HG03103 (cell line): ENCODE results near the gene SETBP1.

ENCODE experiments used
- ATAC-seq: cut with Tn5 transposase; IDR thresholded peaks from one replicate; pipeline ENCODE4 v1.9.1; 2021; ENCODE audit warnings: low read depth; ENCODE audit not compliant: unreplicated experiment

SETBP1 gene

GRCh38 chr18:44954257-44954656 lies 273.6 kb downstream of the SETBP1 start:
- no peak for ATAC-seq

GRCh38 chr18:44955825-44956224 lies 275.1 kb downstream of the SETBP1 start:
- ATAC-seq = no peak

GRCh38 chr18:44957025-44957424 lies 276.3 kb downstream of the SETBP1 start:
- ATAC-seq = no peak

- ATAC-seq = no peak
Measured at GRCh38 chr18:44957461-44957860, 276.8 kb downstream of the SETBP1 start.

GRCh38 chr18:44958040-44958439 lies 277.4 kb downstream of the SETBP1 start:
- ATAC-seq = no peak

GRCh38 chr18:44958455-44958854 lies 277.8 kb downstream of the SETBP1 start:
- ATAC-seq = no peak

- ATAC-seq = no peak
Measured at GRCh38 chr18:44959013-44959412, 278.3 kb downstream of the SETBP1 start.

GRCh38 chr18:44960580-44960979 lies 279.9 kb downstream of the SETBP1 start:
- no peak for ATAC-seq

GRCh38 chr18:44961288-44961995 lies 280.8 kb downstream of the SETBP1 start:
- ATAC-seq = no peak

GRCh38 chr18:44967599-44967998 lies 286.9 kb downstream of the SETBP1 start:
- ATAC-seq = no peak

- no peak for ATAC-seq
Measured at GRCh38 chr18:44968336-44968735, 287.6 kb downstream of the SETBP1 start.

- no peak for ATAC-seq
Measured at GRCh38 chr18:44969214-44969795, 288.6 kb downstream of the SETBP1 start.

GRCh38 chr18:44973282-44973681 lies 292.6 kb downstream of the SETBP1 start:
- no peak for ATAC-seq

GRCh38 chr18:44974174-44974573 lies 293.5 kb downstream of the SETBP1 start:
- ATAC-seq = no peak

GRCh38 chr18:44977856-44978255 lies 297.2 kb downstream of the SETBP1 start:
- ATAC-seq = no peak

- no peak for ATAC-seq
Measured at GRCh38 chr18:44979748-44980147, 299.1 kb downstream of the SETBP1 start.

GRCh38 chr18:44981121-44981520 lies 300.4 kb downstream of the SETBP1 start:
- ATAC-seq = no peak

GRCh38 chr18:44986933-44987332 lies 306.2 kb downstream of the SETBP1 start:
- ATAC-seq = no peak

- no peak for ATAC-seq
Measured at GRCh38 chr18:44987371-44987770, 306.7 kb downstream of the SETBP1 start.

GRCh38 chr18:44988821-44989587 lies 308.3 kb downstream of the SETBP1 start:
- ATAC-seq = no peak

- ATAC-seq = peak; percentile 80
Measured at GRCh38 chr18:44996261-44996660, 315.6 kb downstream of the SETBP1 start.

GRCh38 chr18:44997174-44997573 lies 316.5 kb downstream of the SETBP1 start:
- no peak for ATAC-seq
